ENCODE data around the gene CAPN13. TPM values are rescaled to one million over a fixed set of nuclear protein-coding genes. Genes with fewer than 3 reads are reported as not detected.

The CAPN13 gene
- total and polyA plus RNA-seq, 2 experiments from 2014 or later, result not detected

GRCh38 chr2:30781451-30781850 is 25.8 kb downstream of the CAPN13 start:
- peaks cover 3% of the 10 kb centered on the region for H3K4me1 ChIP-seq (ENCODE audit: low read depth)
- DNase-seq (ENCODE audit: low read depth in 1 of 2, low spot score in 1 of 2), result no peak
- no peaks in the 10 kb centered on the region for H3K9me3 ChIP-seq (ENCODE audit: low read depth)
- no peak for TF ChIP-seq CTCF (IDR thresholded peaks at IDR 0.05; ENCODE audit: low read depth, low read length)
- H3K36me3 ChIP-seq, result no peaks in the 10 kb centered on the region
- no peak overlapping the region for H3K4me3 ChIP-seq
- H3K27ac ChIP-seq, result no peak overlapping the region
- H3K27me3 ChIP-seq, result no peaks in the 10 kb centered on the region

- Histone ChIP-seq H3K4me1 (ENCODE audit: low read depth) (peaks cover 3% of the 10 kb centered on the region), H3K9me3 (ENCODE audit: low read depth) (no peaks in the 10 kb centered on the region), H3K36me3 (no peaks in the 10 kb centered on the region), H3K27ac (no peak overlapping the region), H3K4me3 (no peak overlapping the region), H3K27me3 (no peaks in the 10 kb centered on the region)
- no peak for TF ChIP-seq CTCF (IDR thresholded peaks at IDR 0.05; ENCODE audit: low read depth, low read length)
- DNase-seq (ENCODE audit: low read depth in 1 of 2, low spot score in 1 of 2), result no peak
Observed at GRCh38 chr2:30780776-30781330, 26.4 kb downstream of the CAPN13 start.

GRCh38 chr2:30778611-30779010 is 28.6 kb downstream of the CAPN13 start:
- no peaks in the 10 kb centered on the region for H3K4me1 ChIP-seq (ENCODE audit: low read depth)
- H3K4me3 ChIP-seq, result no peak overlapping the region
- DNase-seq (ENCODE audit: low read depth in 1 of 2, low spot score in 1 of 2), result no peak
- no peak overlapping the region for H3K27ac ChIP-seq
- H3K27me3 ChIP-seq, result no peaks in the 10 kb centered on the region
- TF ChIP-seq CTCF (IDR thresholded peaks at IDR 0.05; ENCODE audit: low read depth, low read length), result no peak
- no peaks in the 10 kb centered on the region for H3K36me3 ChIP-seq
- no peaks in the 10 kb centered on the region for H3K9me3 ChIP-seq (ENCODE audit: low read depth)

GRCh38 chr2:30777661-30778505 is 29.4 kb downstream of the CAPN13 start:
- Histone ChIP-seq H3K27ac (no peak overlapping the region), H3K4me1 (ENCODE audit: low read depth) (no peaks in the 10 kb centered on the region), H3K36me3 (no peaks in the 10 kb centered on the region), H3K4me3 (no peak overlapping the region), H3K27me3 (no peaks in the 10 kb centered on the region), H3K9me3 (ENCODE audit: low read depth) (no peaks in the 10 kb centered on the region)
- no peak for DNase-seq (ENCODE audit: low read depth in 1 of 2, low spot score in 1 of 2)
- TF ChIP-seq CTCF (IDR thresholded peaks at IDR 0.05; ENCODE audit: low read depth, low read length), result no peak

- no peaks in the 10 kb centered on the region for H3K4me1 ChIP-seq (ENCODE audit: low read depth)
- H3K36me3 ChIP-seq, result no peaks in the 10 kb centered on the region
- no peaks in the 10 kb centered on the region for H3K27me3 ChIP-seq
- no peak for DNase-seq (ENCODE audit: low read depth in 1 of 2, low spot score in 1 of 2)
- TF ChIP-seq CTCF (IDR thresholded peaks at IDR 0.05; ENCODE audit: low read depth, low read length), result no peak
- no peaks in the 10 kb centered on the region for H3K9me3 ChIP-seq (ENCODE audit: low read depth)
- H3K27ac ChIP-seq, result no peak overlapping the region
- H3K4me3 ChIP-seq, result no peak overlapping the region
Observed at GRCh38 chr2:30776831-30777635, 30.2 kb downstream of the CAPN13 start.

All from cardiac muscle cell (in vitro differentiated cells and primary cell).